Large intestine (tissue), 3 donors: ENCODE measurements around the gene PLXNB2. TPM values are rescaled to one million over a fixed set of nuclear protein-coding genes. Genes with fewer than 3 reads are reported as not detected.

ENCODE experiments used
- DNase-seq, 2 donors: peaks; one replicate each; pipeline versions ENCODE4 v3.0.0 to v3.0.0-alpha.2; 2013
- H3K27ac ChIP-seq: one replicate; pipeline ENCODE4 v1.5.1; 2013; ENCODE audit warnings: low read length
- H3K27me3 ChIP-seq: 2 replicates; pipeline ENCODE4 v1.6.1; 2013; ENCODE audit warnings: low read length; ENCODE audit not compliant: control insufficient read depth, insufficient read depth
- H3K36me3 ChIP-seq: 2 replicates; pipeline ENCODE4 v1.6.1; 2013; ENCODE audit warnings: low read length; ENCODE audit not compliant: control insufficient read depth, insufficient read depth
- H3K4me1 ChIP-seq: one replicate; pipeline ENCODE4 v1.6.1; 2013; ENCODE audit warnings: low read length; ENCODE audit not compliant: control insufficient read depth, insufficient read depth
- H3K4me3 ChIP-seq: one replicate; pipeline ENCODE4 v1.5.1; 2013; ENCODE audit warnings: low read length
- H3K9me3 ChIP-seq: one replicate; pipeline ENCODE4 v1.6.1; 2013; ENCODE audit warnings: mild to moderate bottlenecking, low read depth, low read length, moderate library complexity; ENCODE audit not compliant: control insufficient read depth
- WGBS: methylation state at CpG from one replicate; pipeline ENCODE4 v1.1.5; 2013; ENCODE audit warnings: low lambda C conversion rate; ENCODE audit not compliant: insufficient coverage; 5-methylcytosine and 5-hydroxymethylcytosine counted together
- polyA plus RNA-seq: library from polyadenylated mRNA; unstranded; fragments of 120-200 nt; gene quantifications from one replicate; pipeline ENCODE4 v1.2.1, GENCODE V29; 2013

Gene PLXNB2
- polyA plus RNA-seq, 1 donor: 65.0 TPM

- WGBS: no CpG with 5 or more reads among the region's 40 CpGs
- H3K4me1 ChIP-seq: peaks cover 12% of the 10 kb centered on the region
- H3K27ac ChIP-seq: no peak overlapping the region
- no peaks in the 10 kb centered on the region for H3K27me3 ChIP-seq
- DNase-seq: no peak
- peaks cover 14% of the 10 kb centered on the region for H3K9me3 ChIP-seq
- H3K4me3 ChIP-seq: no peak overlapping the region
- peaks cover 89% of the 10 kb centered on the region for H3K36me3 ChIP-seq
Observed at GRCh38 chr22:50286701-50287318, 20.6 kb downstream of the PLXNB2 start.

GRCh38 chr22:50286275-50286674, 21.2 kb downstream of the PLXNB2 start:
- WGBS: no CpG with 5 or more reads among the region's 21 CpGs
- H3K4me3 ChIP-seq: no peak overlapping the region
- no peak for DNase-seq
- H3K27me3 ChIP-seq: no peaks in the 10 kb centered on the region
- peaks cover 89% of the 10 kb centered on the region for H3K36me3 ChIP-seq
- peaks cover 17% of the 10 kb centered on the region for H3K9me3 ChIP-seq
- no peak overlapping the region for H3K27ac ChIP-seq
- H3K4me1 ChIP-seq: peaks cover 14% of the 10 kb centered on the region

GRCh38 chr22:50285568-50286229, 21.7 kb downstream of the PLXNB2 start:
- no CpG with 5 or more reads among the region's 34 CpGs for WGBS
- no peak for DNase-seq
- Histone ChIP-seq H3K9me3 (peaks cover 22% of the 10 kb centered on the region), H3K27ac (no peak overlapping the region), H3K4me1 (peaks cover 14% of the 10 kb centered on the region), H3K4me3 (no peak overlapping the region), H3K27me3 (no peaks in the 10 kb centered on the region), H3K36me3 (peaks cover 89% of the 10 kb centered on the region)

GRCh38 chr22:50284479-50284878, 23.0 kb downstream of the PLXNB2 start:
- no peak for DNase-seq
- peaks cover 86% of the 10 kb centered on the region for H3K36me3 ChIP-seq
- H3K27me3 ChIP-seq: no peaks in the 10 kb centered on the region
- no peak overlapping the region for H3K4me3 ChIP-seq
- H3K4me1 ChIP-seq: peaks cover 14% of the 10 kb centered on the region
- H3K9me3 ChIP-seq: peaks cover 22% of the 10 kb centered on the region
- no CpG with 5 or more reads among the region's 13 CpGs for WGBS
- no peak overlapping the region for H3K27ac ChIP-seq

GRCh38 chr22:50283821-50284220, 23.6 kb downstream of the PLXNB2 start:
- no peak overlapping the region for H3K27ac ChIP-seq
- H3K36me3 ChIP-seq: peaks cover 86% of the 10 kb centered on the region

GRCh38 chr22:50282361-50283155, 24.9 kb downstream of the PLXNB2 start:
- no peak overlapping the region for H3K27ac ChIP-seq
- H3K9me3 ChIP-seq: peaks cover 31% of the 10 kb centered on the region
- WGBS: no CpG with 5 or more reads among the region's 45 CpGs
- peaks cover 86% of the 10 kb centered on the region for H3K36me3 ChIP-seq
- no peaks in the 10 kb centered on the region for H3K27me3 ChIP-seq
- H3K4me3 ChIP-seq: no peak overlapping the region
- H3K4me1 ChIP-seq: peaks cover 14% of the 10 kb centered on the region
- peak; percentile 79 to 82 for DNase-seq

More at GRCh38 chr22:50283821-50284220, 23.6 kb downstream of the PLXNB2 start:
- no peaks in the 10 kb centered on the region for H3K27me3 ChIP-seq
- no CpG with 5 or more reads among the region's 30 CpGs for WGBS
- peaks cover 14% of the 10 kb centered on the region for H3K4me1 ChIP-seq
- no peak for DNase-seq
- peaks cover 21% of the 10 kb centered on the region for H3K9me3 ChIP-seq
- no peak overlapping the region for H3K4me3 ChIP-seq

- no peaks in the 10 kb centered on the region for H3K27me3 ChIP-seq
- no peak overlapping the region for H3K27ac ChIP-seq
- H3K9me3 ChIP-seq: peaks cover 30% of the 10 kb centered on the region
- H3K36me3 ChIP-seq: peaks cover 84% of the 10 kb centered on the region
- no peak for DNase-seq
- H3K4me1 ChIP-seq: peaks cover 14% of the 10 kb centered on the region
- no CpG with 5 or more reads among the region's 25 CpGs for WGBS
- no peak overlapping the region for H3K4me3 ChIP-seq
Observed at GRCh38 chr22:50281957-50282356, 25.5 kb downstream of the PLXNB2 start.

- Histone ChIP-seq H3K9me3 (peaks cover 28% of the 10 kb centered on the region), H3K4me1 (peaks cover 14% of the 10 kb centered on the region), H3K27me3 (no peaks in the 10 kb centered on the region), H3K36me3 (peaks cover 83% of the 10 kb centered on the region), H3K27ac (no peak overlapping the region), H3K4me3 (no peak overlapping the region)
- no peak for DNase-seq
- WGBS: 90% methylated on average over 2 of the region's 36 CpGs
Observed at GRCh38 chr22:50281384-50281760, 26.1 kb downstream of the PLXNB2 start.

GRCh38 chr22:50280708-50281383, 26.6 kb downstream of the PLXNB2 start:
- Histone ChIP-seq H3K4me3 (no peak overlapping the region), H3K9me3 (peaks cover 30% of the 10 kb centered on the region), H3K27me3 (no peaks in the 10 kb centered on the region), H3K27ac (no peak overlapping the region), H3K4me1 (peaks cover 14% of the 10 kb centered on the region), H3K36me3 (peaks cover 80% of the 10 kb centered on the region)
- DNase-seq: no peak
- no CpG with 5 or more reads among the region's 47 CpGs for WGBS
